ENCODE data around the gene SLC2A14.
"Not testable (repeated sequence)": the region's sequence is repeated elsewhere in the genome, so short reads cannot be mapped to it uniquely, and the experiment has no call there.

Gene SLC2A14

GRCh38 chr12:7869137-7869536 lies 3.6 kb downstream of the SLC2A14 start:
- DNase-seq = no peak

GRCh38 chr12:7868391-7868790 lies 4.3 kb downstream of the SLC2A14 start:
- DNase-seq = no peak

DNA sequence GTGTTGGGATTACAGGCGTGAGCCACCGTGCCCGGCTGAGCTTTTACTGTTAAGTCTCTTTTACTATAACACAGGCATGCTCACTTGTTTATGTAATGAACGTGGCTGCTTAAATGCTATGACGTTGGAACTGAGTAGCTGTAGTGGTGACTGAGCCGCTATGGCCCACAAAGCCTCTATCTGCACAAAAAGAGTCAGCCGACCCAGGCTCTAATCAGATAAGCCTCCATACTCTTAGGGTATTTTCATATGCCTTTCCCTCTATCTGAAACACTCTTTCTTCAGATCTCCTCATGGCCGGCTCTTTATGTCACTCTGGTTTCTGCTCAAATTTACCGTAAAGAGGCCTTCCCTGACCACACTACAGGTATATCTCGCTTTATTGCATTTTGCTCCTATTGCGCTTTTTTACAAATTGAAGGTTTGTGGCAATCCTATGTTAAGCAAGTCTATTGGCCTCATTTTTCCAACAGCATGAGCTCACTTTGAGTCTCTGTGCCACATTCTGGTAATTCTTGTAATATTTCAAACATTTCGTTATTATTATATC lies 8.0 kb downstream of the SLC2A14 start:
- no peak for DNase-seq

GRCh38 chr12:7862814-7863348 lies 9.8 kb downstream of the SLC2A14 start:
- peak; percentile 39 to 46 for DNase-seq

- not testable (repeated sequence) for DNase-seq
Measured at GRCh38 chr12:7862301-7862700, 10.4 kb downstream of the SLC2A14 start.

- no peak for DNase-seq
Measured at GRCh38 chr12:7859552-7859951, 13.2 kb downstream of the SLC2A14 start.

GRCh38 chr12:7857971-7858370 lies 14.7 kb downstream of the SLC2A14 start:
- DNase-seq = no peak

DNA sequence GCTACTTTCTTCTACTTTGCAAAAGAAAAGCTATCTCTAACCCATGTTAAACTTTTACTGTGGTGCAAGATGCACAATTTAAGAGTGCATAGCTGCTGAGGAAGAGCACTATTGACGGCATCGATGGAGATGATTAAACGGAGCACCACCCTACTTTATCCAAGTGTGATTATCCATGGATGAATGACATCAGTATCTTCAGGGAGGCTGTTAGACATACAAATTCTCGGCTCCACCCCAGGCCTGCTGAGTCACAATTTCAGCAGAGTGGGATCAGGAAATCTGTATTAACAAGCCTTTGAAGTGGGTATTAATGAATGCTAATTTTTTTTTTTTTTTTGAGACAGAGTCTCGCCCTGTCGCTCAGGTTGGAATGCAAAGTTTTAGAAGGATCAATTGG lies 16.2 kb downstream of the SLC2A14 start:
- DNase-seq = no peak

DNA sequence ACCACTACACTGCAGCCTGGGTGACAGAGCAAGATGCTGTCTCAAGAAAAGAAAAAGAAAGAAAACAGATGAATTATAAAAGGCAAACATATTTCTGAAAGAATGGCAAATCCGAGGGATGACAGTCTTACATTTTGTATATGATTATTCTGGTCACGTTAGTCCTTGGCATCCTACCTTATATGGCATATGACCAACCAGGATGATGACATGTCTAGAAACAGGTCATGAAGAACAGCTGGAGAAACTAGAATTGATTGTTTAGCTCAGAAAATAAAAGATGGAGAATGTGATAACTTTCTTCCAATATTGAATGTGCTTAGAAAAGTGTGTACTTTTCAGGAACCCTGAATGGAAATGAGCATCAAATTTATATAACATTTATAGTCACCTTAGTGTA lies 19.2 kb downstream of the SLC2A14 start:
- no peak for DNase-seq

DNA sequence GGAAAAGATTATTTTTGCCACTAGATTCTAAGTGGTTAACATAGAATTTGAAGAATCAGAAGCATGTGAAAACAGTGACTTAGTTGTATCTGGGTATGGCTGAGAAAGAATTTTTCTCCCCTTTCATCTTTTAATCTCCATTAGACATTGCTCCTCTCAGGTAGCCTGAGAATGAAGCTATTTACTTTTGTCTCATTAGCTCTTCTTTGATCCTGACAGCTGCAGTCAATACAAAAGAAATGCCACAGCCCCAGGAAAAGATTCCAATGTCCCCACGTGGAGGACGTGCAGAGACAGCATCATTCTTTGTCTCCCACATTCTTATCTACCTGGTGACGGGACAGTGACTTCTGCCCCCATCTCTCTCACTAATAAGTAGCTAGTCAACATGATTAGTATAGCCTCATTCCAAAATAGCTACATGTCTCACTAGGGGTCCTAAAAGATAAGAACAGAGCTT lies 21.1 kb downstream of the SLC2A14 start:
- not testable (repeated sequence) for DNase-seq

GRCh38 chr12:7850099-7850498 lies 22.6 kb downstream of the SLC2A14 start:
- DNase-seq = not testable (repeated sequence)

- not testable (repeated sequence) for DNase-seq
Measured at GRCh38 chr12:7848098-7848422, 24.7 kb downstream of the SLC2A14 start.

DNA sequence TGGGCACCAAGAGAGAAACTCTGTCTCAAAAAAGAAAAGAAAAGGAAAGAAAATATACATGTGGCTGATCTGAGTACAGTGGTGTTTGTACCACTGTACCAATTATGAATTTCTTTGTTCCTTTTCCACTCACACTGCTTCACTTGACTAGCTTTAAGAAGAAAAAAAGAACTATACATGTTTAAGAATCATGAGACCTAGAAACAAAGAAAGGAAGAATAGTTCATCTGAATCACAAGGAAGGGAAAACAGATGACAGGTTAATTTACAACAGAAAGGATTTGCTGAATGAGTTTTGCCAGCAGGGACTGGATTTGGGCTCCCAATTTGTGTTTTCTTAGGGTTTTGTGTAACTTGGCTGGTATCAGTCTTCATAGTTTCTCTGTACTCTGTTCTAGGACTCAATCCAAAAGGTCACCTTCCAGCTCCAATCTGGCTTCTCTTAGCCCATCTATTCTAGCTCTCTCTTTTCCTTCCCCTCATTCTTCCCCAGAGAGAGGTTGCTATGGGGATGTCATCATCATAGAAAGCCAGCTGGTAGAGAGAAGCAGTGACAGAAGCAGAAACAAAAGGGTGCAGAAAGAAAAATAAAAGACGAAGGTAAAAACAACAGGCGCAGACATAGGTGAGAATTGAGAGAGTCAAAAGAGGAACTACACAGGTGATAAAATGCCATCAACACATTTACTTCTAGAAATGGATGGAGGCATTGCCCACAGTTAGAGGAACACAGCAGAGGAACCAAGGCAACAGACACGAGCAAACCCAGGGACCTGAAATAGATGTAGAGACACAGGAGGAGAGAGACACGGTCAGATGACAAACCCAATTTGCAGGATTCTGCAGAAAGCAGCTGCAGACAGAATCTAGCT lies 25.3 kb downstream of the SLC2A14 start:
- not testable (repeated sequence) for DNase-seq

DNA sequence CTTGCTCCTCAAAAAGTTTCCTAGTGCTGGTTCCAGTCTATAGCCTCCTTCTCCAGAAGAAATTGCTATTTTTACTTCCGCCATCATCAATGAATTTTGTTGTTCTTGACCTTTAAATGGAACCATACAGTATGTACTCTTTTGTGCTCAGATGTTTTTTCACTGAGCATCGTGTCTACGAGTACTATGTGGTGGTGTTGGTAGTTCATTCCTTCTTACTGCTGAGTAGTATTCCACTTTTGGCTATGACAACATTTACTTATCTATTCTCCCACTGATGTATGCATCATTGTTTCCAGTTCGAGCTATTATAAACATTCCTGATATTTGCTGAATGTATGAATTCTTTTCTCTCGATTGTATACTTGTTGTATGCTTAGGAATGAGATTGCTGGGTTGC lies 28.6 kb downstream of the SLC2A14 start:
- DNase-seq = no peak

DNA sequence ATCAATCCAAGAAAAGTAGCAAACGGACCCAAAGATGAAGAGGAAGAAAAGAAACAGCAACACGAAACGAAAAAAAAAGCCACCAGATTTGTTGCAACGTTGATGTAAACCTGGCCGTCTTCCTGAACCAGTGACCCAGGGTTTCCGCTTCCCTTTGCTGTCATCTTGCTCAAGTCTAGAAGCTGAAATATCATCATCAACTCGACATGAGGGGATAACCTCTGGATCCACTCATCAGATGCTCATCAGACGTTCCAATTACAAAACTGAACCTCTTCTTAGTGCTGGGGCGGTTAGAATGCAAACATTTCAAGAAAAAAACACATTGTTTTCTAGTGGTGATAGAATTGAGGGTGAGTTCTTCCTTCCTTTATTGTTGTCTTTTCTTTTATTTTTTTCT lies 29.1 kb downstream of the SLC2A14 start:
- peak in 1 of 2 donors; percentile 39 for DNase-seq

DNA sequence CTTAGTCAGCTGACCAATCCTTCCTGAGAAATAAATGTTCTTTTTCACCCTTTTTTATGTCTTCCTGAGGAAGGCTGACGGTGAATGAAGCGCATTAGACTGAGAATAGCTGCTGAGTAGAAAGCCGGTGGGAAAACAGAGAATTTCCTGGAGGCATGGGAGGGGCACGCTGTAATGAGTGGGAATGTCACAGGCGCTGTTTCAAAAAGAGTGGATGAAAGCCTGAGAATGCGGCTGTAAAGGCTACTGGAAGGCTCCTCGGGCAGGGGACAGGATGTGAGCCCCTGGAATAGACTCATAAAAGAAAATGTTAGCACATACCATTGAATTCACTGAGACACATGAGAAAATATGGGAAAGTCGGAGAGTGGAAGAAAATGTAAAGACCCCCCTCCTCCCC lies 29.6 kb downstream of the SLC2A14 start:
- not testable (repeated sequence) for DNase-seq

DNA sequence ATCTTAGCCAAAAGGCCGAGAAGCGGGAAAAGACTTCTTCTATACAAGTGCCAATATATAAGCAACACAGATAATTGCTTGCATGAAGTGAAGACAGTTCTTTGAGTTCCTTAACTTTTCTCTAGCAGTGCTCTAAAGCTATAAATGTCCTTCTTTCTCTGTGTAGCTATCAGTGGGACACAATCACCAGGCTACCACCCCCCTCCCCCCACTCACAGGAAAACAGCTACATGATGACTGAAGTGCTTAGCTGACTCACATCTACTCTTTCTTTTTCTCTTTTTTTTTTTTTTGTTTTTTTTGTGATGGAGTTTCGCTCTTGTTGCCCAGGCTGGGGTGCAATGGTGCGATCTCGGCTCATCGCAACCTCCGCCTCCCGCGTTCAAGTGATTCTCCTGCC lies 30.3 kb downstream of the SLC2A14 start:
- not testable (repeated sequence) for DNase-seq

DNA sequence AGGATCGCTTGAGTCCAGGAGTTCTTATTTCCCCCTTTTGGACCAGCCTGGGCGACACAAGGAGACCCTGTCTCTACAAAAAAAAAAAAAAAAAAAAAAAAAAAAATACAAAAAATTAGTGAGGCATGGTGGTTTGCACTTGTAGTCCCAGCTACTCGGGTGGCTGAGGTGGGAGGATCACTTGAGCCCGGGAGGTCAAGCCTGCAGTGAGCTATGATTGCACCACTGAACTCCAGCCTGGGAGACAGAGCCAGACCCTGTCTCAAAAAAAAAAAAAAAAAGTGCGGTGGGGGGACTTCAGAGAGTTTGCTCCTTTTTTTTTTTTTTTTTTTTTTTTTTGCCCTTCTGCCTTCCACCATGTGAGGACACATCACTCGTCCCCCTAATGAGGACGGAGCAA lies 32.9 kb downstream of the SLC2A14 start:
- DNase-seq = not testable (repeated sequence)

DNA sequence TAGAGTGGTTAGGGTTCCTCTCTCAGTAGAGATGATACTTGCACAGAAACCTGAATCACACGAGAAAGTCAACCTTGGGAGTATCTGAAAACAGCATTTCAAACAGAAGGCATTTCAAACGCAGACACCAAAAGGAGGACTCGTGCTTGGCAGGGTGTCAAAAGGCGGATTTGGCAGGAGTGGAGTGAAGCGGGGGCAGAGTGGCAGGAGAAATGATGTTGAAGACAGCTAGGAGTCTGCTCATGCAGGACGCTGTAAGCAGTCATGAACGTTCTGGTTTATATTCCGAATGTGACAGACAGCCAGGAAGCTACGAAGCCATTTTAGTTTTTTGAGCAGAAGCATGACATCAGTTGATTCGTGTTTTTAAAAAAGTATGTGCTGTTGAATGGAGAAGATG lies 33.5 kb downstream of the SLC2A14 start:
- DNase-seq = not testable (repeated sequence)

GRCh38 chr12:7837366-7837765 lies 35.3 kb downstream of the SLC2A14 start:
- peak in 1 of 2 donors; percentile 36 for DNase-seq

- no peak for DNase-seq
Measured at GRCh38 chr12:7835766-7836165, 36.9 kb downstream of the SLC2A14 start.

DNA sequence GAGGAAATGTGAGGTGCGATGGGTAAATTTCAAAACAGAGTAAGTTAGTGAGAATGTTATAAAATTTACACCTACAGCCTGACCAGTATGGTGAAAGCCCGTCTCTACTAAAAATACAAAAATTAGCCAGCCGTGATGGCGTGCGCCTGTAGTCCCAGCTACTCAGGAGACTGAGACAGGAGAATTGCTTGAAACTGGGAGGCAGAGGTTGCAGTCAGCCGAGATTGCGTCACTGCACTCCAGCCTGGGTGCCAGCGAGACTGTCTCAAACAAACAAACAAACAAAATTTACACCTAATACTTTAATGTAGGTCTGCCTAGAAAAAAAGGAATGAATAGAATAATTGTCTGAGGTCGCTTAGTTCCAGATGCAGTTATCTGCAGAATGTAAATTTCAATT lies 37.6 kb downstream of the SLC2A14 start:
- DNase-seq = no peak

DNA sequence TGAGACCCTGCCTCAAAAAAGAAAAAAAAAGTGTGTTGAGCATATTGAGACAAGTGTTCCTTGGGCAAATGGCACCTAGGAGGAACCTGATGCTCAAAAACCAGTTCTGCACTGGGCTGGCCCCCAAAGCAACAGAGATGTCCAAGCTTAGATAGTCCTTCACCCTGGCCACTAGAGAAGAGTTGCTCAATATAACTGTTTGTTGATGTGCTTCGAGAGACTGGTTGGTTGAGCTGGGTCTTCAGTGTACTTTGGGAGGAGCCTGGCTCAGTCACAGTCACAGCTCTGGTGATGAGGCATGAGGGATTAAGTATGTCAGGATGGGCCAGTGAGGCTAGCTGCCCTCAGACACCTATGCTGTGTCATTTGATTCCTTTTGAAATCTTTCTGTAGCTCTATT lies 38.0 kb downstream of the SLC2A14 start:
- peak in 1 of 2 donors; percentile 20 for DNase-seq

DNA sequence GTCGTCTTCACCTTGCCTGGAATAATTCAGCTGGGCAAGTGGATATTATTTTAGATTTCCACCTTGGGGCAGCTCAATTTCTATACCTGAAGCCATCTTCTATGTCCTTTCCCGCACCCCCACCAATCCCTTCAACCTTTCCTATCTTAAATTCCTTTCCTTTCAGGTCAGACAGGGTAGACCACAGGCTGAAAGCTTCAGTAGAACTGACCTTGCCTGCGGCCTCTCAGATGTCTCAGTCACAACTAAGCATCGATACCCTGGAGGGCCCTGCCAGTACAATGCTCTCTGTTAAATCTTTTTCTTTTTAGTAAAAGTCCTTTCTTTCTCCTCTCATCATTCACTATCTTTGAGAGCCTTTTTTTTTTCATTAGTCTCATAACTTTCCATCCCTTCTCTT lies 38.9 kb downstream of the SLC2A14 start:
- no peak for DNase-seq

Data from CD4-positive, alpha-beta T cell treated with Interleukin-4 for 1 hour (primary cell).